Activated CD8-positive, alpha-beta memory T cell treated with anti-CD3 and anti-CD28 coated beads for 1 hour (primary cell): Measurements from ENCODE around the gene TBC1D24.
"Not testable (repeated sequence)": the region's sequence is repeated elsewhere in the genome, so short reads cannot be mapped to it uniquely, and the experiment has no call there.

Source experiments
- DNase-seq, 2 donors: peaks; one replicate each; pipeline ENCODE4 v3.0.0-alpha.2; 2020; ENCODE audit warnings: low read depth in 1 of 2; ENCODE audit errors: extremely low read depth in 1 of 2

TBC1D24 gene

DNA sequence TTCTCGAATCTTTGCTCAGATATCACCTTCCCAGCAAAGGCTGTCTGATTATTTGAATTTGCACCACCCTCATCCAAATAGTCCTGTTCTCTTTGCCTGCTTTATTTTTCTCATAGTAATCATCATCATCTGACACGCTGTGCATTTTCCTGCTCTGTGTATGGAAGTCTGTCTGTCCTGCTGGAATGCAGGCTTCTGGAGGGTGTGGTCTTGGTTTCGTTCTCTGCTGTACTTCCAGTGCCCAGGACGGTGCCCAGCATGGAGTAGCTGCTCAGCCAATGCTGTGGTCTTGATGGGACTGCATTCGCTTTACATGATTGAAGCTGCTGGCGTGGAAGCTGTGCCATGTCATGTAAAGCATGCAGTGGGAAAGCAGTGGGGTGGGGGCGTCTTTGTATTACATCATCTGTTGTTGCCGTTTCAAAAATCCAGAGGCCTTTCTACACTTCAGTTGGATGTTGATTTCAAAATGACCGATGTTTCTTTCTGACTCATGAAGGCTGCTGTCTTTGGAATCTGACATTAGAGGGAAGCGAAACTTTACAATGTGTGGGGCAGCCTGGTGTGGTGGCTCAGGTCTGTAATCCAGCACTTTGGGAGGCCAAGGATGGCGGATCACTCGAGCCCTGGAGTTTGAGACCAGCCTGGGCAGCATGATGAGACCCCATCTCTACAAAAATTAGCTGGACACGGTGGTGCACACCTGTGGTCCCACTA lies 79.9 kb downstream of the TBC1D24 start:
- not testable (repeated sequence) for DNase-seq
